ENCODE data around the gene CAD.

DNA sequence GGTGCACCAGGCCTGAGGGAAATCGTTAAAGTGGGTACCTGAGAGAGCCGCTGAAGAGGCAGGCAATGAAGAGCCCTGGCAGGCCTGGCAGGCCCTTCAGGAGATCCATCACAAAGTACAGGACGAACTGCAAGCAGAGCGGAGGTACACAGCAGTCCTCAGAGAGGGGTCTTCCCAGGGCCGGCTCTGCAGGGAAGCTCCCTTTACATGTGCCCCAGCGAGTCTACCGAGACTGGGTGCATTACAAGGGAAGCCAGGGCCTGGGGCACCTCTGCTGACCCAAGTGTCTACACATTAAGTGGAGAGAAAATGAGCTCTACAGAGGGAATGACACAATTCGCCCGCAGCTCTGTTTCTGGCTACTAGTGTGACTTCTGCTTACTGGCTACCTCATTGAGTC, 13.4 kb upstream of the CAD start:
- TF ChIP-seq POLR2A (IDR thresholded peaks at IDR 0.05; ENCODE audit: low read length) (no peak), GATA1 (IDR thresholded peaks at IDR 0.05; ENCODE audit: low read depth, low read length) (no peak)

Measured in erythroblast (primary cell).